Activated CD4-positive, alpha-beta T cell treated with anti-CD3 and anti-CD28 coated beads for 4 hours (primary cell): Measurements from ENCODE around the gene SRSF1.
"Not testable (repeated sequence)": the region's sequence is repeated elsewhere in the genome, so short reads cannot be mapped to it uniquely, and the experiment has no call there.

ENCODE experiments used
- DNase-seq, 2 donors: peaks; one replicate each; pipeline ENCODE4 v3.0.0-alpha.2; 2020

SRSF1 gene

DNA sequence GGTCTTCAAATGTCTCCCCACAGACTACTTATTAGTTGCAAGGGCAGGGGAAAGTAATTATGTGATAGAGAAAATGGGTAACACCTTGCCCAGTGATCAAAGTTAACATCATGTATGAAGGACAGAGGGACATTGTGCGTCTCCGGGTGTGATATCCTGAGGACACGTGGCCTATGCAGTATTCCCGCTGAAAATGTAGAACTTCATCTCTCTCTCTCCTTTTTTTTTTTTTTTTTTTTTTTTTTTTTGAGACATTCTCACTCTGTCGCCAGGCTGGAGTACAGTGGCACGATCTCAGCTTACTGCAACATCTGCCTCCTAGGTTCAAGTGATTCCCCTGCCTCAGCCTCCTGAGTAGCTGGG lies 43.9 kb downstream of the SRSF1 start:
- DNase-seq = no peak

DNA sequence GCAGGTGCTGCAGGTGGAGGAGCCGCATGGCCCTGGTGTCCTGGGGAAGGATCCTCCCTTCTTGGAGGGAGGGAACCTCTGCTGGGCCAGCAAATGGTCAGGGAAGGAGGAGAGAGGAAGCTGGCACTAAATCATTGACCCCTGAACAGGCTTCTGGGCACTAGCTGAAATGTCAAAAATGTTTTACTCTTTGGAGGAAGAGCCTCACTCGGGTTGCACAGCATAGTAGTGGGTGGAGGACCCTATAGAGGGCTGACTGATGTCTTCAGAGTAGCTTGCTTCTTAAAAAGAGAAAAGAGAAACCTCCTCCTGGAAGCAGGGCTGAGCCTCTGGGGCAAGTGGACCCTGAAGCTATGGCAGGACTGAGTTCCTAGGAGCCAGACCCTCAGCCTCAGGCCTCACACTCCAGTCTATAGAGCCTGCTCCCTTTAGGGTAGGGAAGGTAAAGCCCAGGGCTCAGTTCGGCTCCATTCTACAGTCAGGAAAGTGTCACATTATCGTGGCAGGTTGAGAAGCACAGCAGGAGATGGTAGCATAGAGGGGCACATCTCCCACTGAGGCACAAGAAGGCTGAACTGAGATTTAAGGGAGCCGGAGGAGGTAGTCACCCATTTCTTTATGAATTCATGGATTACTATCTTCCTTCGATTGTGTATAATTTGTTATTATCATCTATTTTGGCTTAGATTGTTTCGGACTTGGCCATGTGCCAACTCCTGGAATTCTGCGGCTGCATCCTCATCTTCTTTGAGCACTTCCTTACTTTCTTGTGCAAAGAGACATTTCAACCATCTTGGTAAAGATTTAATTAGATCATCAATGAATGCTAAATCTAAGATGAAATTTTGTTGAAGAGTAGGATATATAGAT lies 44.5 kb downstream of the SRSF1 start:
- no peak for DNase-seq

DNA sequence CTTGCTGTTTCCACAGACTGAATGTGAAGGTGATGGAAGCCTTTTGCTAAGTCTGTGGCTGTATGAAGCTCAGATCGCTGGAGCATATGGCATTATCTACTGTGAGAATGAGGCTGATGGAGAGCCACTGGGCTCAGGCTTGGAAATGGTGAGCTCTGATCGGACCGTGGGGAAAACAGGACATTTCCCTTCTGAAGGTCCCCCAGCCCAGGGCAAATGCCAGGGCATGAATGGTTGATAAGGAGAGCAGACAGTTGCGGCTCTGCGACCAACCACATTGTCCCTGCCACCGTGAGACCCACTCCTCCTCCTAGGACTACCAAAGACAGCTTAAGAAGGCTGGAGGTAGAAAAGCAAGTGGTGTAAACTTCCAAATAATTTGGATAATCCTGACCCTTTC lies 47.1 kb downstream of the SRSF1 start:
- no peak for DNase-seq

DNA sequence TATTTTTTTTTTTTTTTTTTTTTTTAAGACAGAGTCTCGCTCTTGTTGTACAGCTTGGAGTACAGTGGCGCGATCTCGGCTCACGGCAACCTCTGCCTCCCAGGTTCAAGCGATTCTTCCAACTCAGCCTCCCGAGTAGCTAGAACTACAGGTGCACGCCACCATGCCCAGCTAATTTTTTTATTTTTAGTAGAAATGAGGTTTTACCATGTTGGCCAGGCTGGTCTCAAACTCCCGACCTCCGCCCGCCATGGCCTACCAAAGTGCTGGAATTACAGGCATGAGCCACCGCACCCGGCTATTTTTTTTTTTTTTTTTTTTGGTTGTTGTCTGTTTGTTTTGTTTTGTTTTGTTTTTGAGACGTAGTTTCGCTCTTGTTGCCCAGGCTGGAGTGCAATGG lies 48.7 kb downstream of the SRSF1 start:
- DNase-seq = not testable (repeated sequence)

DNA sequence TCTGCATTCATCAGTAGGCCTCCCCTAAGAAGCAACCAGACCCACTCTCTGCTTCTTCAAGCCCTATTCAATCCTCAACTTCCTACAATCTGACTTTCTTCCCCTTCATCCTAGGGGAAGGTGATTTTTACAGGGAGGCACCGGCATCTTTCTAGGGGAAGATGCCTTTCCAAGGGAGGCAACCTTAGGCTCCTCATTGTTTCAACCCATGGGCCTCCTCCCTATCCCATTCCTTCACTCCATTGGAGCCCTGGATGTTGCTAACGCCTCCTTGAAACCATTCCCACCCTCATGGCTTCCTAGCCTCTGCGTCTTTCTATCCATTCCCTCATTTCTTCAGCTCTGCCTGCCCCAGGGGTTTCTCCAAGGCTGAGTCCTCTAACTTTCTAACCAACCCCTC lies 49.2 kb downstream of the SRSF1 start:
- DNase-seq = no peak

DNA sequence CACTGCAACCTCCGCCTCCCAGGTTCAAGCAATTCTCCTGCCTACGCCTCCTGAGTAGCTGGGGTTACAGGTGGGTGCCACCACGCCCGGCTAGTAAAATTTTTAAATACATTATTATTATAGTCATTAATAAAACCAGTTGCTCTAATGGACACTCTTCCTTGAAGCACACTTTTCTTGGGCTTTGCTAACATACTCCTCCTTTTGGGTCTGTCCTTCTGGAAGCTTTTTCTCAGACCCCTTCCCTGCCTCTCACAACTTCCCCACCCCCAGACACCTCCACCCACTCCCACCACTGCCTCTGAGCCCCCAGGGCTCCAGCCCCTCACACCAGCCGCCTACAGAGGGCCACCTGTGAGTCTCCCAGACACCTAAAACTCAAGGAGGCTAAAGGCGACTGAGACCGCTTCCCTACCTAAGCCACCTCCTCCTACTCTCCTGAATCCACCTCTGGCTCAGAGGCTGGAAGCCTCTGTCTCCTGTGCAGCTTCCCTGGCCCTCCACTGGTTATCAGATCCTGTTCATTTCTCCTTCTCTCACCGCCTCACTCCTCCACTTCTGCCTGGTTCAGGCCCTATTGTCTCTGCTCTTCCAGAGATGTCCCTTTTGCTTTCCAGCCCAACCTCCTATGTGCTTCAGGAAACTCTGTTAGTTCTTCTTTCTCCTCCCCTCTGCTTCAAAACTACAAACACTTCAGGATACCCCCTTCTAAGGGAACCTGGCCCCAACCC lies 49.8 kb downstream of the SRSF1 start:
- no peak for DNase-seq

DNA sequence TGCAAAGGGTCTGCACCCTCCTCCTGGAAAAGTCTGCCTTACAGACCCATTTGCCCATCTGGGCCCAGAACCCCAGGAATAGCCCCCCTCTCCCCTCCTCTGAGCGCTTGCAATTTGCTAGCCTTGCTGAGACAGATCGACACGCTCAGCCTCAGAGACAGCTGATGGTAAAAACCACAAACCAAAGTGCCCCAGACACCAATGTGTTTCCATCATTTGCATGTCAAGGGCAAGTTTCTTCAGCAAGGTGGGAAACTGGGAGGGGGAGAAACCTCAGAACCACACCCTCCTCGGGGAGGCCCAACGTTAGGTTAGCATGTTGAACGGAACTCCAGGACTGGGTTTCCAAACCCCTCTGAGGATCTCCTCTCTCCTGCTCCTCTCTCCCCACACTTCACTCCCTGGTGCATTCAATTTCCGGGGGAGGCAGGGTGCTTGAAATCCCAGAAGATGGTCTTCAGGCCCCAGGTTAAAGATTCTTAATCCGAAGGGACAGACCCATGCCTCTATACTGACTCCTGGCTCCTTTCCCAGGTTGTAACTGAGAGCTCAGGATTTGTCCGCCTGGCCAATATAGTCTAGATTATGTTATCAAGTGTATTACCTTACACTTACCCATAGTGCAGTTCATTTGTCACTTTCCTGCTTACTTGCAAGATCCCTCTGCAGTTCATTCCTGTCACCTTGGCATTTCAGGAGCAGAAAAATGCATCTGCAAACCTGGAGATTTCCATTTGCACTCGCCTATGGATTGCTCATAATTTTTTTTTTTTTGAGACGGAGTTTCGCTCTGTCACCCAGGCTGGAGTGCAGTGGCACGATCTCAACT lies 50.5 kb downstream of the SRSF1 start:
- DNase-seq = peak; percentile 12 to 25

DNA sequence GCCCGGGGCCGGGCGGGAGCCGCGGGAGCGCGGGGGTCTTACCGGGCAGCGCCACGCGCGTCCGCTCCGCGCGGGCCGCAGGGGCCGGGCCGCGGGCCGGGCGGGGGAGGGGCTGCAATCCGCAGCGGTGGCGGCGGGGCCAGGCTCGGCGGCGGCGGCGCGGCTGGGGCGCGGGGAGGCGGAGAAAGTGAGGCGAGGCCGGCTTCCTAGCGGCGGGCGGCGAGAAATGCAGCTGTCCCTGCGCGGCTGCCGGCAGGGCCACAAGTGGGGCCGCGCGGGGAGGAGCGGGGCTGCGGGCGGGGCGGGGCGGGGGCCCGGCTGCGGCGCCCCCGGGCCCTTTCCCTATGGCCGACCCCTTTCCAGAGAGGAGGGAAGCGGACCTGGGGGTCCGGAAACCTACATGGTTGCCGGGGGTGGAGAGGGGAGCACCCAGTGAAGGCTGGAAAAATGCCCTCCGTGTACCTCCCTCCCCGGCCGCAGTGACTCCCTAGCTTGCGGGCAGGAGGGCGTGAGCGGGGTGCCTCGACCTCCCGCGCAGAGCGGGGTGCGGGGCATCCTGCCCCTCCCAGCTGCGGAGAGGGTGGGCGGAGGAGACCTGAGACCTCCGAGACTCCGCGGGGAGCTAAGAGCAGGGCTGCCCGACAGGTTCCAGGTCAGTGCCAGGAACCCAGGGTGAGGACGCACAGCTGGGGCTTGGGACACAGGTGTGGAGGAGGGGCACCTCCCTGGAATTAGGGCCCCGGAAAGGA lies 51.7 kb downstream of the SRSF1 start, which contains the start of gene CUEDC1:
Gene CUEDC1, minus strand, starts transcription at position 230 of the 749 bp plus-strand sequence. CDS start 69,848 bp downstream, outside the sequence.
- peak; percentile 64 to 65 for DNase-seq

DNA sequence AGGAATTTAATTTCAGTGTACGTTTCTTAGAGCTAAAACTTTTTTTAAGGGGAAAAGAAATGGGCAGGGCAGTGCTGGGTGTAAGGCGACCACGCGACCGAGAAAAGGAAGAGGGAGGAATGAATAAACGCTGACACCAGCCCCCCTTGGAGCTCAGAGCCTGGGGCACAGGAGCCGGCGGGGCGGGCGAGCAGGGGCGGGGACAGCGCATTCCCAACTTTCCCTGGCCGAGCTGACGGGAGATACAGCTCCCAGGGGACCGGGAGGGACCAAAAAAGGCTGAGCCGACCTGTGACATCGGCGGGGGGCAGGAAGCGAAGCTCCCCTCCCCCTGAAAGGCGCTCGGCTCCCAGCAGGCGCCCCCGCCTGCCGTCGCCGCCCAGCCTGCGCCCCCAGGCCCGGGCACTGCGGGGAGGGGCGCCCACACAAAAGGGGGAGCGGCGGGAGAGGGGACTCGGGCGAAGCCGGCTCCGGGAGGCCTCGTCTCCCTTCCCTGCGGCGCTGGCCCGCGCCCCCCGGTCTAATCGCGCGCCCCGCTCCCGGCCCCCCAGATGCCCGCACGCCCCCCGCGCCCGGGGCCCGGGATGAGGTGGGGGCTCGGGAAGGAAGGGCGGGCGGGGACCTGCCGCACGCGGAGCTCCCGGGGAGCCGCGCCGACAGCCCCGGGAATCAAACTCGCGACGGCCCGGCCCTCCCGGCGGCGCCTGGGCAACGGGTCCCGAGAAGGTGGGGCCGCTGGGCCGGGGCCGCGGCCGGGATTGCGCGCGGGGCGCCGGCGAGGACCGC lies 52.5 kb downstream of the SRSF1 start:
- no peak for DNase-seq

DNA sequence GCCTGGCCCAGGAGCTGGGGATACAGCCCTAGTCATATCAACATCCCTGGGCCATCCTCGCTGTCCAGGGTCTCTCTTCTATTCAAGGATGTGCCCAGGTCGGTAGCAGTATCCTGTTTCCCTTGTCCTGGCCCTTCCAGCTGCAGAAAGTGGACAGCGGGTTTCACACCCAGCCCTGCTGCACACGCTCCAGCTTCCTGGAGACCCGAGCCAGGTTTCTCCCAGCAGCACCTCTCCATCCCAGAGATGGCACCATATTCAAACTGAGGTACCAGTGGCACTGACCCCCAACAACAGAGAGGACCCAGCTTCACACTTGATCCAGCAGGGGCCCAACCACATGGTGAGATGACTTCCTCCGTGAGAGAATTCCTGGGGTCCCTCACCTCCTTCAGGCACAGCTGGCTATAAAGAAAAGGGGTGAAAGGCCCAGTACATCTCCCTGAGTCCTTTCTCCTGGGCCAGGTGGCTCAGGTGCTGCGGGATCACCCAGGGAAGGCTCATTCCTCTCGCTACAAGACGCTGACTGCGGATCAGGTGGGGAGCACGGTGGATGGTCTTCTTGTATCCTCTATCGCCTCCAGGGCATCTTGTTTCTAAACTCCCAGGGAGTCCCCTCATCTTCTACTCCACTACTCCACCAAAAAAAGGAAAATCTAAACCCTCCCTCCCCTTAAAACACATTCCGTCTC lies 53.2 kb downstream of the SRSF1 start:
- DNase-seq = no peak
